Esophagus squamous epithelium (tissue), 5 donors: Measurements from ENCODE around the gene SPTBN4. TPM values are rescaled to one million over a fixed set of nuclear protein-coding genes. Genes with fewer than 3 reads are reported as not detected.
"Not testable (repeated sequence)": the region's sequence is repeated elsewhere in the genome, so short reads cannot be mapped to it uniquely, and the experiment has no call there.

Experiments used
- DNase-seq: peaks from one replicate; lab custom pipeline; 2025; lab: John Stamatoyannopoulos, UW
- H3K27ac ChIP-seq, 4 donors: fragments of 200-600 bp; sonication (generic); one replicate each; pipeline ENCODE4 v1.5.1; 2016 to 2019; ENCODE audit warnings: mild to moderate bottlenecking in 1 of 4
- H3K27me3 ChIP-seq, 4 donors: fragments of 200-600 bp; sonication (generic); 1 replicate in 3 of 4; 2 replicates in 1 of 4; pipeline versions ENCODE4 v1.5.1 to v1.6.0; 2017 to 2021; ENCODE audit warnings: antibody characterized with exemption in 1 of 4
- H3K36me3 ChIP-seq, 3 donors: fragments of 200-600 bp; sonication (generic); one replicate each; pipeline ENCODE4 v1.5.1; 2016 to 2019
- H3K4me1 ChIP-seq, 3 donors: fragments of 200-600 bp; sonication (generic); one replicate each; pipeline ENCODE4 v1.5.1; 2017 to 2019
- H3K4me3 ChIP-seq, 4 donors: fragments of 200-600 bp; sonication (generic); 1 replicate in 3 of 4; 2 replicates in 1 of 4; pipeline ENCODE4 v1.5.1; 2016 to 2019; ENCODE audit warnings: mild to moderate bottlenecking in 2 of 4, moderate library complexity in 1 of 4
- H3K9me3 ChIP-seq, 3 donors: fragments of 200-600 bp; sonication (generic); one replicate each; pipeline ENCODE4 v1.5.1; 2016 to 2019
- POLR2A ChIP-seq, 4 donors: fragments of 450-650 bp; IDR thresholded peaks; one replicate each; pipeline ENCODE4 v1.6.1; 2017; ENCODE audit warnings: antibody characterized with exemption in 4 of 4, mild to moderate bottlenecking in 4 of 4, moderate library complexity in 3 of 4
- WGBS, 2 donors: methylation state at CpG; one replicate each; pipeline ENCODE4 v1.1.5; 2018; 5-methylcytosine and 5-hydroxymethylcytosine counted together
- intact Hi-C: fragments of 100-400 bp; cut with DNase I; formaldehyde crosslinking; loops from one replicate; pipeline ENCODE4 v1.15.0; 2022
- total RNA-seq, 4 donors: library from RNA; depleted of rRNA; stranded (reverse); fragments of >200 nt; gene quantifications; one replicate each; pipeline ENCODE4 v1.1.0, GENCODE V29; 2016
- TF ChIP-seq, protein P1 (sequence below), 6 experiments: fragments of 450-650 bp in 4 of 6; fragments of 200-600 bp in 2 of 6; sonication (generic) in 2 of 6; IDR thresholded peaks; one replicate each; pipeline ENCODE4 v1.5.1; 2016 to 2019; ENCODE audit warnings: antibody characterized with exemption in 6 of 6, mild to moderate bottlenecking in 4 of 6, moderate library complexity in 4 of 6
- donor health status: DM: yes; HTN: yes; CAD: no.

Gene SPTBN4
- total RNA-seq, 4 donors from 2014 or later = 0.08 to 2.0 (median 1.2) TPM

- Histone ChIP-seq H3K27ac (no peak overlapping the region), H3K4me1 (peaks cover 0 to 8% (median 0%) of the 10 kb centered on the region in 3 donors), H3K9me3 (no peaks in the 10 kb centered on the region), H3K4me3 (no peak overlapping the region), H3K27me3 (peaks cover 0 to 8% (median 0%) of the 10 kb centered on the region in 4 donors), H3K36me3 (peaks cover 0 to 45% (median 0%) of the 10 kb centered on the region in 3 donors)
- 62 to 87% methylated on average over 5 to 6 of the region's 22 CpGs for WGBS, 2 donors
- TF ChIP-seq, protein P1, sequence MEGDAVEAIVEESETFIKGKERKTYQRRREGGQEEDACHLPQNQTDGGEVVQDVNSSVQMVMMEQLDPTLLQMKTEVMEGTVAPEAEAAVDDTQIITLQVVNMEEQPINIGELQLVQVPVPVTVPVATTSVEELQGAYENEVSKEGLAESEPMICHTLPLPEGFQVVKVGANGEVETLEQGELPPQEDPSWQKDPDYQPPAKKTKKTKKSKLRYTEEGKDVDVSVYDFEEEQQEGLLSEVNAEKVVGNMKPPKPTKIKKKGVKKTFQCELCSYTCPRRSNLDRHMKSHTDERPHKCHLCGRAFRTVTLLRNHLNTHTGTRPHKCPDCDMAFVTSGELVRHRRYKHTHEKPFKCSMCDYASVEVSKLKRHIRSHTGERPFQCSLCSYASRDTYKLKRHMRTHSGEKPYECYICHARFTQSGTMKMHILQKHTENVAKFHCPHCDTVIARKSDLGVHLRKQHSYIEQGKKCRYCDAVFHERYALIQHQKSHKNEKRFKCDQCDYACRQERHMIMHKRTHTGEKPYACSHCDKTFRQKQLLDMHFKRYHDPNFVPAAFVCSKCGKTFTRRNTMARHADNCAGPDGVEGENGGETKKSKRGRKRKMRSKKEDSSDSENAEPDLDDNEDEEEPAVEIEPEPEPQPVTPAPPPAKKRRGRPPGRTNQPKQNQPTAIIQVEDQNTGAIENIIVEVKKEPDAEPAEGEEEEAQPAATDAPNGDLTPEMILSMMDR (IDR thresholded peaks at IDR 0.05) = no peak
- no peak for TF ChIP-seq POLR2A (IDR thresholded peaks at IDR 0.05)
- intact Hi-C loops = loop anchor here (10.0 kb wide), 1 partner anchor 126 kb away; the partner anchor contains the start of genes BLVRB and SPTBN4
- no peak for DNase-seq
Measured at GRCh38 chr19:40590464-40591265, 123.9 kb downstream of the SPTBN4 start.

GRCh38 chr19:40591724-40592123, 124.9 kb downstream of the SPTBN4 start:
- peaks cover 0 to 35% (median 0%) of the 10 kb centered on the region in 3 donors for H3K36me3 ChIP-seq
- intact Hi-C loops = loop anchor here (10.0 kb wide), 1 partner anchor 127 kb away; the partner anchor contains the start of genes BLVRB and SPTBN4
- DNase-seq, H3K27ac ChIP-seq, H3K4me3 ChIP-seq, H3K9me3 ChIP-seq: not testable (repeated sequence)
- H3K4me1 ChIP-seq = peaks cover 1 to 10% (median 2%) of the 10 kb centered on the region in 3 donors
- H3K27me3 ChIP-seq = peaks cover 0 to 16% (median 3%) of the 10 kb centered on the region in 4 donors
- 91 to 96% methylated on average over 4 of the region's 4 CpGs for WGBS, 2 donors

GRCh38 chr19:40592170-40592569, 125.4 kb downstream of the SPTBN4 start:
- intact Hi-C loops = loop anchor here (10.0 kb wide), 1 partner anchor 127 kb away; the partner anchor contains the start of genes BLVRB and SPTBN4
- peaks cover 4 to 15% (median 7%) of the 10 kb centered on the region in 3 donors for H3K4me1 ChIP-seq
- H3K27me3 ChIP-seq = peaks cover 0 to 21% (median 4%) of the 10 kb centered on the region in 4 donors
- DNase-seq = no peak
- H3K27ac ChIP-seq = no peak overlapping the region
- H3K9me3 ChIP-seq = no peaks in the 10 kb centered on the region
- WGBS, 2 donors = 83 to 90% methylated on average over 3 to 4 of the region's 4 CpGs
- H3K36me3 ChIP-seq = peaks cover 0 to 30% (median 0%) of the 10 kb centered on the region in 3 donors
- TF ChIP-seq, protein P1 (IDR thresholded peaks at IDR 0.05) = no peak
- TF ChIP-seq POLR2A (IDR thresholded peaks at IDR 0.05) = no peak
- no peak overlapping the region for H3K4me3 ChIP-seq

- Histone ChIP-seq H3K4me3 (no peak overlapping the region), H3K27me3 (peaks cover 0 to 41% (median 12%) of the 10 kb centered on the region in 4 donors), H3K36me3 (peaks cover 0 to 11% (median 0%) of the 10 kb centered on the region in 3 donors), H3K4me1 (peaks cover 18 to 36% (median 19%) of the 10 kb centered on the region in 3 donors), H3K9me3 (no peaks in the 10 kb centered on the region), H3K27ac (no peak overlapping the region)
- TF ChIP-seq POLR2A (IDR thresholded peaks at IDR 0.05) = no peak
- intact Hi-C loops = loop anchor here (10.0 kb wide), 1 partner anchor 129 kb away; the partner anchor contains the start of genes BLVRB and SPTBN4
- WGBS, 2 donors = 32% methylated on average over 8 of the region's 8 CpGs
- no peak for DNase-seq
Measured at GRCh38 chr19:40594255-40594654, 127.5 kb downstream of the SPTBN4 start.

DNA sequence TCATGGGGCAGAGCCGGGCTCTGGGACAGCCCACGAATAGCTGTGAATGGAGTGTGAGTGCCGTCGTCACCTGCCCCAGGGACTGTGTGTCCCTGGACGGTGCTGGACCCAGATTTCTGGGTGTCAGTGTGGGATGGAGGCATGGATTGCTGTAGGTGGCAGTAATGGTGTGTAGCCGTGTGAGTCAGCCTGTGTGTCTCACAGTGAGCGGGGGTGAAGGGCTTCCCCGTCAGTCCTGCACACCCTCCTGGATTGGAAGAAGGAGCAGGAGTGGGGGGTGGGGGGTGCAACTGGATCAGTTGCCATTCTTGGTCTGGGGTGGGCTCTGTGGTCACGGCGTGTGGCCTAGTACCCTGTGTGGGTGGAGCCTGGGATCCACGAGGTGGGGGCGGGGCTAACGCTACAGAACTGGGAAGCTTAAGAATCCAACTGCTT, 127.9 kb downstream of the SPTBN4 start:
- TF ChIP-seq POLR2A (IDR thresholded peaks at IDR 0.05) = no peak
- TF ChIP-seq, protein P1 (IDR thresholded peaks at IDR 0.05) = no peak
- no peak overlapping the region for H3K27ac ChIP-seq
- H3K4me3 ChIP-seq = no peak overlapping the region
- no peaks in the 10 kb centered on the region for H3K9me3 ChIP-seq
- intact Hi-C loops = loop anchor here (5.0 to 10.0 kb wide), 3 partner anchors 52 to 130 kb away; partner anchors contain the start of genes BLVRB and SPTBN4
- 18 to 23% methylated on average over 11 to 12 of the region's 13 CpGs for WGBS, 2 donors
- H3K27me3 ChIP-seq = peaks cover 0 to 45% (median 12%) of the 10 kb centered on the region in 4 donors
- DNase-seq = no peak
- peaks cover 0 to 11% (median 0%) of the 10 kb centered on the region in 3 donors for H3K36me3 ChIP-seq
- peaks cover 19 to 40% (median 22%) of the 10 kb centered on the region in 3 donors for H3K4me1 ChIP-seq
